ENCODE data around the gene ACAT1. TPM values are rescaled to one million over a fixed set of nuclear protein-coding genes. Genes with fewer than 3 reads are reported as not detected.

ACAT1 gene
- 58.9 TPM for polyA plus RNA-seq (2012; ENCODE audit: low read depth, missing spikeins)

- DNase-seq (ENCODE audit: insufficient read length, low spot score) (peak; percentile 79), FAIRE-seq (peak; percentile 100)
- TF ChIP-seq POU2F2 (IDR thresholded peaks at IDR 0.05; ENCODE audit: low read depth, low read length) (no peak; the same call in 1 of the 2 replicates), POLR2A (IDR thresholded peaks at IDR 0.05; ENCODE audit: low read depth, low read length) (peak; percentile 87), TAF1 (IDR thresholded peaks at IDR 0.05; ENCODE audit: low read depth, low read length) (peak; percentile 62; the same call in 1 of the 2 replicates), POLR2AphosphoS5 (IDR thresholded peaks at IDR 0.05; ENCODE audit: low read depth, low read length) (peak; percentile 93), PAX5 (IDR thresholded peaks at IDR 0.05; ENCODE audit: insufficient read depth, low read length, severe bottlenecking) (no peak), SPI1 (IDR thresholded peaks at IDR 0.05; ENCODE audit: low read depth, low read length) (0 out of 2 replicates have a peak, but pooled peaks have one; percentile 12)
Observed at GRCh38 chr11:108121274-108122155, at the start of gene ACAT1. ACAT1 (plus strand) TSS chr11:108121567; CDS start chr11:108121607, 40 bp downstream.

- DNase-seq (ENCODE audit: insufficient read length, low spot score) (no peak), FAIRE-seq (no peak)
- no peak for TF ChIP-seq POLR2AphosphoS5 (IDR thresholded peaks at IDR 0.05; ENCODE audit: low read depth, low read length)
- TF ChIP-seq TAF1 (IDR thresholded peaks at IDR 0.05; ENCODE audit: low read depth, low read length) = no peak
- TF ChIP-seq POU2F2 (IDR thresholded peaks at IDR 0.05; ENCODE audit: low read depth, low read length) = no peak
- no peak for TF ChIP-seq POLR2A (IDR thresholded peaks at IDR 0.05; ENCODE audit: low read depth, low read length)
- no peak for TF ChIP-seq PAX5 (IDR thresholded peaks at IDR 0.05; ENCODE audit: insufficient read depth, low read length, severe bottlenecking)
- TF ChIP-seq SPI1 (IDR thresholded peaks at IDR 0.05; ENCODE audit: low read depth, low read length) = no peak
Observed at GRCh38 chr11:108084811-108085210, 36.6 kb upstream of the ACAT1 start.

GRCh38 chr11:108085672-108086071, 35.7 kb upstream of the ACAT1 start:
- DNase-seq (ENCODE audit: insufficient read length, low spot score) (no peak), FAIRE-seq (no peak)
- no peak for TF ChIP-seq POU2F2 (IDR thresholded peaks at IDR 0.05; ENCODE audit: low read depth, low read length)

- TF ChIP-seq POLR2AphosphoS5 (IDR thresholded peaks at IDR 0.05; ENCODE audit: low read depth, low read length) (no peak), POU2F2 (IDR thresholded peaks at IDR 0.05; ENCODE audit: low read depth, low read length) (no peak), POLR2A (IDR thresholded peaks at IDR 0.05; ENCODE audit: low read depth, low read length) (no peak), TAF1 (IDR thresholded peaks at IDR 0.05; ENCODE audit: low read depth, low read length) (no peak), PAX5 (IDR thresholded peaks at IDR 0.05; ENCODE audit: insufficient read depth, low read length, severe bottlenecking) (no peak), SPI1 (IDR thresholded peaks at IDR 0.05; ENCODE audit: low read depth, low read length) (no peak)
- no peak for FAIRE-seq
- DNase-seq (ENCODE audit: insufficient read length, low spot score) = no peak
Observed at GRCh38 chr11:108092134-108092533, 29.2 kb upstream of the ACAT1 start.

GRCh38 chr11:108093128-108093904, 28.1 kb upstream of the ACAT1 start:
- no peak for FAIRE-seq
- TF ChIP-seq SPI1 (IDR thresholded peaks at IDR 0.05; ENCODE audit: low read depth, low read length) = no peak
- no peak for TF ChIP-seq POLR2A (IDR thresholded peaks at IDR 0.05; ENCODE audit: low read depth, low read length)
- TF ChIP-seq POU2F2 (IDR thresholded peaks at IDR 0.05; ENCODE audit: low read depth, low read length) = no peak
- TF ChIP-seq PAX5 (IDR thresholded peaks at IDR 0.05; ENCODE audit: insufficient read depth, low read length, severe bottlenecking) = no peak
- TF ChIP-seq TAF1 (IDR thresholded peaks at IDR 0.05; ENCODE audit: low read depth, low read length) = no peak
- no peak for TF ChIP-seq POLR2AphosphoS5 (IDR thresholded peaks at IDR 0.05; ENCODE audit: low read depth, low read length)
- no peak for DNase-seq (ENCODE audit: insufficient read length, low spot score)

GRCh38 chr11:108097179-108097578, 24.2 kb upstream of the ACAT1 start:
- TF ChIP-seq POLR2AphosphoS5 (IDR thresholded peaks at IDR 0.05; ENCODE audit: low read depth, low read length) (no peak), POLR2A (IDR thresholded peaks at IDR 0.05; ENCODE audit: low read depth, low read length) (no peak), SPI1 (IDR thresholded peaks at IDR 0.05; ENCODE audit: low read depth, low read length) (no peak), POU2F2 (IDR thresholded peaks at IDR 0.05; ENCODE audit: low read depth, low read length) (no peak), TAF1 (IDR thresholded peaks at IDR 0.05; ENCODE audit: low read depth, low read length) (no peak), PAX5 (IDR thresholded peaks at IDR 0.05; ENCODE audit: insufficient read depth, low read length, severe bottlenecking) (no peak)
- FAIRE-seq = no peak

GRCh38 chr11:108101090-108101775, 20.1 kb upstream of the ACAT1 start:
- FAIRE-seq (no peak), DNase-seq (ENCODE audit: insufficient read length, low spot score) (no peak)
- TF ChIP-seq SPI1 (IDR thresholded peaks at IDR 0.05; ENCODE audit: low read depth, low read length) = no peak
- TF ChIP-seq PAX5 (IDR thresholded peaks at IDR 0.05; ENCODE audit: insufficient read depth, low read length, severe bottlenecking) = no peak
- no peak for TF ChIP-seq POU2F2 (IDR thresholded peaks at IDR 0.05; ENCODE audit: low read depth, low read length)
- no peak for TF ChIP-seq POLR2A (IDR thresholded peaks at IDR 0.05; ENCODE audit: low read depth, low read length)
- no peak for TF ChIP-seq POLR2AphosphoS5 (IDR thresholded peaks at IDR 0.05; ENCODE audit: low read depth, low read length)
- no peak for TF ChIP-seq TAF1 (IDR thresholded peaks at IDR 0.05; ENCODE audit: low read depth, low read length)

More at GRCh38 chr11:108097179-108097578, 24.2 kb upstream of the ACAT1 start:
- DNase-seq (ENCODE audit: insufficient read length, low spot score) = no peak

GRCh38 chr11:108111126-108111525, 10.2 kb upstream of the ACAT1 start:
- TF ChIP-seq POLR2A (IDR thresholded peaks at IDR 0.05; ENCODE audit: low read depth, low read length) = no peak
- TF ChIP-seq TAF1 (IDR thresholded peaks at IDR 0.05; ENCODE audit: low read depth, low read length) = no peak
- no peak for TF ChIP-seq PAX5 (IDR thresholded peaks at IDR 0.05; ENCODE audit: insufficient read depth, low read length, severe bottlenecking)
- no peak for TF ChIP-seq POU2F2 (IDR thresholded peaks at IDR 0.05; ENCODE audit: low read depth, low read length)
- no peak for TF ChIP-seq POLR2AphosphoS5 (IDR thresholded peaks at IDR 0.05; ENCODE audit: low read depth, low read length)
- TF ChIP-seq SPI1 (IDR thresholded peaks at IDR 0.05; ENCODE audit: low read depth, low read length) = no peak
- no peak for FAIRE-seq

More at GRCh38 chr11:108111126-108111525, 10.2 kb upstream of the ACAT1 start:
- no peak for DNase-seq (ENCODE audit: insufficient read length, low spot score)

All from GM12891 (cell line).